GM12892 (cell line): Measurements from ENCODE around the gene SETD1A.

Source experiments
- POLR2A ChIP-seq: IDR thresholded peaks from 2 replicates; pipeline ENCODE4 v1.6.1; 2011; ENCODE audit warnings: low read depth, low read length, control low read depth
- TAF1 ChIP-seq: IDR thresholded peaks from 2 replicates; pipeline ENCODE4 v1.6.1; 2011; ENCODE audit warnings: low read depth, mild to moderate bottlenecking, control low read depth, low read length, borderline replicate concordance

DNA sequence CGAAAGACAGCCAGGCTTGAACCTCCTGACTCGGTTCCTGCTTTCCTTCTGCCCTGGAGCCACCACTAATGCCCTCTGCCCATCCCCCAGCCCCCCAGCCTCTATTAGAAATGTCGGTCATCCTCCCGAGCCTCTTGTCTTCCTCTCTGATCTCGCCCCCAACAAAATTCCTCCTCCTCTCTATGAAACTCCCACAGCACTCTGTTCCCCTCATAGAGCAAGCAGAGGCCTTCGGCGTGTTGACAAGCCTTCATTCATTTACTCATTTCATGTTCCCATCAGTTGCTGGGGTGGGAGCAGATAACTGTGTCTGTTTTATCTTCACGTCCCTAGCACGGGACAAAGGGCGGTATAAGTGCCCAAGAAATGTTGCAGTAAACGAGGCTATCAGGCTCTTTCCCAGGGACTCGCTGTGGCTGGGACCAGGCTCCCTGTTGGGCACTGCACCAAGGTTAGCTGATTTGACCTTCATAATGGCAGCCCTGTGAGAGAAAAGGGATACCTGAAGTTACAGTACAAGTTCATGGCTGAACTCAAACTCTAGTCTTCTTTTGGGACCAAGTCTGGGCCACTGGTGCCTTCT is 26.4 kb upstream of the SETD1A start:
- TF ChIP-seq TAF1: no peak
- TF ChIP-seq POLR2A: no peak
